K562 (cell line): Measurements from ENCODE around the gene CLCN1.

Experiments used
- RBM25 ChIP-seq: fragments of 200-400 bp; formaldehyde crosslinking; IDR thresholded peaks from 2 replicates; pipeline ENCODE4 v1.6.1; 2018; ENCODE audit warnings: low read length, low read depth, moderate library complexity; ENCODE audit not compliant: severe bottlenecking
- TBL1XR1 ChIP-seq, 2 experiments: IDR thresholded peaks; 2 replicates each; pipeline ENCODE4 v1.6.1; 2012; ENCODE audit warnings: improper control_type of control experiment in 2 of 2, low read length in 2 of 2, mild to moderate bottlenecking in 1 of 2
- TFE3 ChIP-seq: fragments of 450-650 bp; formaldehyde crosslinking; IDR thresholded peaks from 2 replicates; pipeline ENCODE4 v1.4.0; 2020; ENCODE audit warnings: mild to moderate bottlenecking, mixed read lengths
- ZKSCAN8 ChIP-seq: fragments of 200-800 bp; sonication (Bioruptor generic); IDR thresholded peaks from 2 replicates; pipeline ENCODE4 v1.6.1; 2016; ENCODE audit warnings: missing genetic modification characterization, missing compliant biosample characterization

- TF ChIP-seq ZKSCAN8 (CRISPR knock-in tag), result no peak
- no peak for TF ChIP-seq TBL1XR1 (IDR thresholded peaks at IDR 0.05; ENCODE audit: low read length in 2 of 2)
- no peak for TF ChIP-seq RBM25
- TF ChIP-seq TFE3 (CRISPR knock-in tag), result no peak
These were observed 16.6 kb upstream of the CLCN1 start for GRCh38 chr7:143299346-143299745.
